SK-MEL-5 (cell line): ENCODE results near the gene TNFRSF8. TPM values are rescaled to one million over a fixed set of nuclear protein-coding genes. Genes with fewer than 3 reads are reported as not detected.

Experiments
- DNase-seq: peaks from one replicate; pipeline ENCODE4 v3.0.0-alpha.2; 2016; ENCODE audit warnings: low read depth, low spot score
- in situ Hi-C: cut with HindIII; loops from 2 replicates; pipeline ENCODE4 v1.10.0; 2016; ENCODE audit warnings: low sequenced_read_pairs, high pct_unique_total_duplicates, low pct_unique_long_range_greater_than_20kb
- small RNA-seq, 2 experiments: library from RNA; depleted of rRNA; stranded (forward); fragments of <200 nt; gene quantifications; one replicate each; pipeline ENCODE3, GENCODE V24; 2014
- total RNA-seq: library from RNA; depleted of rRNA; stranded (reverse); fragments of >200 nt; shearing (Covaris generic); gene quantifications from 2 replicates; pipeline ENCODE4 v1.2.3, GENCODE V29; 2014; rRNA removed

The TNFRSF8 gene
- total RNA-seq, 1 experiment from 2014 or later, result not detected

DNA sequence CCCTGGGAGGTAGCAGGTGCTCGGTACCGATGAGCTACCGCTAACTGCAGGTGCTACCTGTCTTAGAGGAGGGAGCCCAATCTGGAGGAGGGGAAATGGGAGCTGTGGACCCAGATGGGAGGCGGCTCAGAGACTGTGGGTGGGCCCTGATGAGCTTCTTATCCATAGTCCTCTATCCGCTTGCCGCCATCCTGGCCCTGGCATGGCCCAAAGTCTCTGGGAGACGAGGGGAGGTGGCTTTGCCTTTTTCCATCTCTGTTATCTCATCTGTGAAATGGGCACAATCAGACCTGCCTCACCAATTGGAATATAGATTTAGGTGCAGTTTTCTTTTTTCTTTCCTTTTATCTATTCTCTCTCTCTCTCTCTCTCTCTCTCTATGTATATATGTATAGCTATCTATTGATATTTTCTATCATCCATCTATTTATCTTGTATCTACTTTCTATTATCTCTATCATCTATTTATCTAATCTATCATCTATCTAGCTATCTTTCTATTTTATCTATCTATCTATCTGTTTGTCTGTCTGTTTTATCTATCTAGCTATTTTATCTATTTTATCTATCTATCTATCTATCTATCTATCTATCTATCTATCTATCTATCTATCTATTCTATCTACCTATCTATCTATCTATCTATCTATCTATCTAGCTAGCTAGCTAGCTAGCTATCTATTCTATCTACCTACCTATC, 120.1 kb downstream of the TNFRSF8 start:
- no peak for DNase-seq
- in situ Hi-C loops, result no loop called here

DNA sequence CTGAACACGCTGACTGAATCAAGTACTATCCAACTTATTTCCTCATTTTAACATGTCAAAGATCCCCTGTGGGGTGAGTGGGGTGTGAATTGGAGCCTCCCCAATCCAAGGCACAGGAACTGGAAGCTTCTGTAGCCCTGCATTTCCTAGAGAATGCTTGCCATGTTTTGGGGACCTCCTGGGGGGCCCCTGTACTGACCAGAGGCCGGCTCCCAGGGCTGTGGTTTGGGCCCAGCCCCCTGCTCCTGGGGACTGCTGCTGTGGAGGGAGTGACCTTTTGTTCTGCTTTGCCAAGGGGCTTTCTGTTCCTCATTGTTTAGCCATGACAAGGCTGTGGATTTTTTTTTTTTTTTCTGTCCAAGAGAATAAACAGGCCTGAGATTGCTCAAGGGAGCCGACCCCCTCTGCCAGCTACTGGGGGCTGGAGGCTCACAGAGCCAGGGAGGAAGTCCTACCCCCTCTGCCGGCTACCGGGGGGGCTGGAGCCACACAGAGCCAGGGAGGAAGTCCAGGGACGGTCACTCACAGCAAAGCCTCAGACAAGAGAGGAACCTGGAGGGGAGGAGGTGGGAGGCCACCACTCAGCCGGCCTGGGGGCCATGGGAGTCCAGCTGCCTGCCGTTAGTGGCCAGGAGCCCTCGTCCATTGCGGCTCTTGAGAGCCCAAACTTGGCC, 121.0 kb downstream of the TNFRSF8 start:
- in situ Hi-C loops, result no loop called here
- no peak for DNase-seq

GRCh38 chr1:12185036-12185917, 122.2 kb downstream of the TNFRSF8 start:
- no peak for DNase-seq
- in situ Hi-C loops, result no loop called here

DNA sequence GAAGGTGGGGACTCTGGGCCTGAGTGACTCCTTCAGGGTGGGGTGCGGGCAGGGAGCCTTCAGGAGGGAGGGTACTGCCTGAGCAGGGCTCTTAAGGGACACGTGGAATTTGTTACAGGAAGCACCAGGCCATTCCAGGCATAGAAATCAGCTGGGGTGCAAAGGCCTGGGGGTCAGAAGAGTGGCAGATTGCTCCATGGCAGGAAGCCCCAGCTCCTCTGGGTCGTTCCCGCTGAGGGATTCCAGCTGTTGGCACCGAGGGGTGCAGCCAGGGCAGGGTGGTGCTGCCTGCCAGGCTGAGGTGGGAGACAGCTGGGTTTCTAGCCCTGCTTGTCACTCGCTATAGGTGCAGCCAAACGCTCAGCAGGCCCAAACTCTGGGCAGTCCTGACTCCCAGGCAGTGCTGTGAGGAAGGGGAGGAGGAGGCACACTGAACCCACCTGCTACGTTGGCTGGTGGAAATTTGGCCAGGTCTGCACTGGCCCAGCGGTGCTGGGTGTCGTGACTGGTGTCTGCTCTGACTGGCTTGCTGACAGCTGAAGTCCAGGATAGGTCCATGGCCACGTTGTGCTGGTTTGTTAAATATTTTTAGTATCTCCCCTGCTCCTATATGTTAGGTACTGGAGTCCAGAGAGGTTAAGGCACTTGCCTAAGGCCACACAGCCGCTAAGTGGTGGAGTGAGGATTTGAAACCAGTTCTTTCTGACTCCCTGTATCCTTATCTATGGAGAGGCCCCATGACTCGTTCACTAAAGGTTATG, 123.0 kb downstream of the TNFRSF8 start:
- no peak for DNase-seq
- in situ Hi-C loops, result no loop called here

- DNase-seq, result no peak
- in situ Hi-C loops, result no loop called here
Observed at GRCh38 chr1:12186679-12186985, 123.5 kb downstream of the TNFRSF8 start.

DNA sequence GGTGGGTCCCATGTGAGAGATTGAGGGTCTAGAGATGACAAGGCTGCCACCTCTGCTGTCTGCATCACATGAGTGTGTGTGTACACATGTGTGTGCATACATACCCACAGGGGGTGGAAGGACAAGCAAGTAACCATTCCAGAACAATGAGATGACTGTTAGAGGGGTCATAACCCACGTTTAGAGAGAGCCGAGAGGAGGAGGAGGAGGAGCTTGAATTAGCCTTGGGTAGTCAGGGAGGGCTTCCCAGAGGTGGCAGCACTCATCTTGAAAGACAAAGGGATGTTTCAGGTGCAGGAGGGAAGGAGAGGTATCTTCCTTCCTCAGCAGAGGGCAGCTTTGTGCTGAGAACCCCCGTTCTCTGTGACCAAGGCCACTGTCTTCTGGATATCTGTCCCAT, 125.0 kb downstream of the TNFRSF8 start:
- DNase-seq, result peak; percentile 59
- in situ Hi-C loops, result no loop called here

DNA sequence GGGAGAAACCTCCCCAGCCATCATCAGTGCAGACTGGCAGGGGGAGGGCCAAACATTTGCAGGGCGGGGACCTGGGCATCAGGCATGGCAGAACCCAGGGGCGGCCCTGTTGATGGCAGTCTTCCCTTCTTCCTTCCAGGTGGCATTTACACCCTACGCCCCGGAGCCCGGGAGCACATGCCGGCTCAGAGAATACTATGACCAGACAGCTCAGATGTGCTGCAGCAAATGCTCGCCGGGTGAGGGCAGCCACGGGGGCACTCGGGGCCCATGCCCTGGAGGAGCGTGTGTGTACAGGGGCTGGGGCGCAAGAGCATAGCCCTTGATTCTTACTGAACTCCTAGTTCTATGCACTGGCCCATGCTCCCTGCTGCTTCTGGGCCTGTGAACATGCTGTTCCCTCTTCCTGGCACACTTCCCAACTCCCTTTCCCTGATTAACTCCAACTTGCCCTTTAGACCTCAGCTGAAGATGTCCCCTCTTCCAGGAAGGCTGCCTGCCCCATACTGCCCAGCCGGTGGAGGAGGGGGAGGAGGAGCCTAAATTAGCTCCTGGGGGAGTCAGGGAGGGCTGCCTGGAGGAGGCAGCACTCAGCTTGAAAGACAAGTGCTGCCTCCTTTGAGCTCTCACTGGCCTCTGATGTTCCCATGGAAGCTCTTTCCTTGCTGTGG, 125.7 kb downstream of the TNFRSF8 start:
- in situ Hi-C loops, result no loop called here
- DNase-seq, result no peak

DNA sequence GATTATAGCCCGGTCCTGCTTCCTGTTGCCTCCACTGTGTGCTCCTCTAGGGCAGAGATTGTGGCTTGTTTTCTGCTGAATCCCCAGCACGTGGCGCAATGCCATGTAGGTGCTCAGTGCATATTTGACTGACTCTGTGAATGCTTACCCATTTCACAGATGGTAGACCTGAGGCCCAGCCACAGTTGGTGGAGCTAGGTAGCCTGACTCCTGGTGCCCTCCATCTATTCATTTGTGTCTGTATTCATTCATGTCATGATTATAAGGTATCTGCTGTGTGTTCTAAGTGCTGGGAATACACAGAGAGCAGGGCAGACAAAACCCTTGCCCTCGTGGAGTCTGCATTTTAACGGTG, 126.2 kb downstream of the TNFRSF8 start:
- no peak for DNase-seq
- in situ Hi-C loops, result no loop called here

- in situ Hi-C loops, result no loop called here
- DNase-seq, result no peak
Observed at GRCh38 chr1:12191242-12192032, 128.3 kb downstream of the TNFRSF8 start.

Small RNAs within 50 kb of the gene (small RNA-seq; reads per million reads assigned to genes)
- 0 reads per million in 2 experiments for gene AL096840.1
- gene MIR4632, result 0 reads per million in 2 experiments
- 0 to 0.10 reads per million in 2 experiments for gene MIR6729
- gene RF00019, result 0 reads per million in 2 experiments
- gene RN7SL649P, result 0 reads per million in 2 experiments
- gene RNU6-777P, result 0 reads per million in 2 experiments
- 0 reads per million in 2 experiments for gene RPL23AP89

Other genes with a start within 250 kb of the TNFRSF8 start
- not detected in 2 replicates for gene NPPA, start 215.5 kb upstream of the TNFRSF8 start, total RNA-seq
- not detected in 2 replicates for gene NPPB, start 204.4 kb upstream of the TNFRSF8 start, total RNA-seq
- 62.0 and 69.0 TPM in 2 replicates for gene KIAA2013, start 136.9 kb upstream of the TNFRSF8 start, total RNA-seq
- 204 and 218 TPM in 2 replicates for gene PLOD1, start 128.6 kb upstream of the TNFRSF8 start, total RNA-seq
- 49.1 and 51.7 TPM in 2 replicates for gene MFN2, start 82.9 kb upstream of the TNFRSF8 start, total RNA-seq
- gene MIIP, start 43.8 kb upstream of the TNFRSF8 start, total RNA-seq, result 17.0 and 18.9 TPM in 2 replicates
- 4.4 and 5.0 TPM in 2 replicates for gene TNFRSF1B, start 103.7 kb downstream of the TNFRSF8 start, total RNA-seq
- 8.9 and 10.4 TPM in 2 replicates for gene VPS13D, start 166.7 kb downstream of the TNFRSF8 start, total RNA-seq